Keratinocyte (primary cell): Measurements from ENCODE around the gene BMX.

Experiments used
- CTCF ChIP-seq, 3 experiments: IDR thresholded peaks in 1 of 3; conservative IDR thresholded peaks in 1 of 3; optimal IDR thresholded peaks in 1 of 3; 2 replicates in 2 of 3; 3 replicates in 1 of 3; pipeline versions ENCODE3 to v1.5.1; 2011; ENCODE audit warnings: low read length in 3 of 3, mild to moderate bottlenecking in 3 of 3, moderate library complexity in 2 of 3, control low read depth in 1 of 3, inconsistent platforms in 1 of 3; ENCODE audit not compliant: insufficient read depth in 2 of 3; ENCODE audit errors: extremely low read depth in 1 of 3
- EZH2 ChIP-seq: IDR thresholded peaks from one replicate; pipeline ENCODE4 v1.6.1; 2012; ENCODE audit warnings: inconsistent platforms, mild to moderate bottlenecking, low read length, moderate library complexity

DNA sequence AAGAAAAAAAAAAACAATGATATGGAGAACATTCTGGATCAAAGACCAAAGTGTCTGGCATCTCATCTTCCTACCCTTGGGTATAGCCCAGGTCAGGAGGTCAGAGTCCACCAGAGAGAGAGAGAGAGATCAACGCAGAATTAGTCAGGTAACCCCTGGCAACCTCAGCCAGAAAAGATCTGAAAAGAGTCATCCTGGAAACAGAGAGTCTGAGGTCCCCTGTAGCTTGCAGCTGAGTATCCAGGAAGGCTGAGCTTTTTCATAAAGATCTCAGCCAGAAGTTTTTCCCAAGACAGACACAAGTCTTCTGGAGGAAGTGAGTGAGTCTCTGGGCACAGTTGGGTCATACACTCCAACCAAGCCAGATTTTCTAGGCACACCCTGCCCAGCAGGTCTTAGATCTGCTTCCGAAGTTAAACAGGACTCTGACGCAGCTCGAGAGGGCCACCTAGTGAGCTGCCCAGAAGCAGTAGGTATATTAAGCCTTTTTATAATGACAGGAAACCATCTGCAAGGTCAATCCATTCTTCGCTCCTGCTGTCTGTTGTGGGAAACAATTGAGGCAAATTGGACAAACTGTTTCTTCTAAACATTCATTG, 64.5 kb downstream of the BMX start:
- peak; percentile 85 to 94 (median 93) for TF ChIP-seq CTCF (optimal IDR thresholded peaks at IDR 0.05 in 1 of 3, IDR thresholded peaks at IDR 0.05 in 1 of 3, conservative IDR thresholded peaks at IDR 0.05 in 1 of 3; ENCODE audit: extremely low read depth in 1 of 3, insufficient read depth in 2 of 3, low read length in 3 of 3)
- no peak for TF ChIP-seq EZH2
